Measurements from ENCODE around the gene NKIRAS1.
A peak's percentile ranks its signal among the peaks of the same experiment; 100 is the strongest.
"Not testable (repeated sequence)": the region's sequence is repeated elsewhere in the genome, so short reads cannot be mapped to it uniquely, and the experiment has no call there.

NKIRAS1 gene

GRCh38 chr3:23904545-23904944 lies 12.2 kb downstream of the NKIRAS1 start:
- no peak for DNase-seq (ENCODE audit: low spot score)

- no peak for DNase-seq (ENCODE audit: low spot score)
Observed at GRCh38 chr3:23900744-23901143, 16.0 kb downstream of the NKIRAS1 start.

- DNase-seq (ENCODE audit: low spot score): no peak
Observed at GRCh38 chr3:23895181-23895580, 21.6 kb downstream of the NKIRAS1 start.

- DNase-seq (ENCODE audit: low spot score): no peak
Observed at GRCh38 chr3:23894254-23895061, 22.3 kb downstream of the NKIRAS1 start.

GRCh38 chr3:23889950-23890349 lies 26.8 kb downstream of the NKIRAS1 start:
- no peak for DNase-seq (ENCODE audit: low spot score)

- DNase-seq (ENCODE audit: low spot score): no peak
Observed at GRCh38 chr3:23889386-23889785, 27.4 kb downstream of the NKIRAS1 start.

GRCh38 chr3:23888617-23889228 lies 28.1 kb downstream of the NKIRAS1 start:
- DNase-seq (ENCODE audit: low spot score): no peak

- DNase-seq (ENCODE audit: low spot score): no peak
Observed at GRCh38 chr3:23886311-23886710, 30.5 kb downstream of the NKIRAS1 start.

GRCh38 chr3:23885210-23885609 lies 31.6 kb downstream of the NKIRAS1 start:
- DNase-seq (ENCODE audit: low spot score): no peak

- DNase-seq (ENCODE audit: low spot score): no peak
Observed at GRCh38 chr3:23884481-23884880, 32.3 kb downstream of the NKIRAS1 start.

- DNase-seq (ENCODE audit: low spot score): no peak
Observed at GRCh38 chr3:23882487-23882918, 34.3 kb downstream of the NKIRAS1 start.

GRCh38 chr3:23881993-23882392 lies 34.8 kb downstream of the NKIRAS1 start:
- DNase-seq (ENCODE audit: low spot score): not testable (repeated sequence)

GRCh38 chr3:23880703-23881339 lies 36.0 kb downstream of the NKIRAS1 start:
- DNase-seq (ENCODE audit: low spot score): no peak

GRCh38 chr3:23879485-23879884 lies 37.3 kb downstream of the NKIRAS1 start:
- no peak for DNase-seq (ENCODE audit: low spot score)

GRCh38 chr3:23877329-23877980 lies 39.3 kb downstream of the NKIRAS1 start:
- peak; percentile 57 for DNase-seq (ENCODE audit: low spot score)

GRCh38 chr3:23876923-23877322 lies 39.9 kb downstream of the NKIRAS1 start:
- DNase-seq (ENCODE audit: low spot score): no peak

GRCh38 chr3:23875113-23875725 lies 41.6 kb downstream of the NKIRAS1 start:
- no peak for DNase-seq (ENCODE audit: low spot score)

GRCh38 chr3:23874359-23875112 lies 42.3 kb downstream of the NKIRAS1 start:
- peak; percentile 87 for DNase-seq (ENCODE audit: low spot score)

- DNase-seq (ENCODE audit: low spot score): no peak
Observed at GRCh38 chr3:23873941-23874340, 42.8 kb downstream of the NKIRAS1 start.

GRCh38 chr3:23872330-23872729 lies 44.5 kb downstream of the NKIRAS1 start:
- DNase-seq (ENCODE audit: low spot score): no peak

GRCh38 chr3:23871361-23871760 lies 45.4 kb downstream of the NKIRAS1 start:
- DNase-seq (ENCODE audit: low spot score): not testable (repeated sequence)
